Measurements from ENCODE around the gene PDE10A.

- TF ChIP-seq YY1 (IDR thresholded peaks at IDR 0.05; ENCODE audit: insufficient read depth, insufficient read length) (no peak), ZNF274 (IDR thresholded peaks at IDR 0.05; ENCODE audit: low read depth, low read length) (no peak), SUZ12 (IDR thresholded peaks at IDR 0.05; ENCODE audit: extremely low read depth, insufficient read depth, insufficient read length) (no peak)
Observed at GRCh38 chr6:165514621-165515020, 148.4 kb downstream of the PDE10A start.

All from NT2/D1 (cell line).